ENCODE measurements around the gene ELMO1. TPM values are rescaled to one million over a fixed set of nuclear protein-coding genes. Genes with fewer than 3 reads are reported as not detected.

ELMO1 gene
- total and polyA plus RNA-seq, 2 experiments from 2014 or later: 6.5 to 24.9 TPM

- Mint-ChIP-seq H3K27ac (no peak overlapping the region), H3K27me3 (ENCODE audit: insufficient read depth, low read depth, poor library complexity) (peaks cover 7% of the 10 kb centered on the region), H3K9me3 (no peaks in the 10 kb centered on the region), H3K36me3 (ENCODE audit: low read depth) (no peaks in the 10 kb centered on the region), H3K4me3 (no peak overlapping the region), H3K4me1 (peaks cover 11% of the 10 kb centered on the region; the same call in 2 of the 3 replicates)
- Histone ChIP-seq H4K20me1 (replicated peaks; ENCODE audit: insufficient read depth) (no peaks in the 10 kb centered on the region), H3K27me3 (ENCODE audit: insufficient read depth) (no peaks in the 10 kb centered on the region), H2AFZ (no peak overlapping the region), H3K9me2 (ENCODE audit: insufficient read depth) (no peaks in the 10 kb centered on the region), H3K4me3 (no peak overlapping the region), H3K4me1 (ENCODE audit: insufficient read depth) (no peaks in the 10 kb centered on the region), H3K27ac (ENCODE audit: low read depth) (no peak overlapping the region), H3K4me2 (no peak overlapping the region), H3K79me2 (replicated peaks; ENCODE audit: insufficient read depth) (no peaks in the 10 kb centered on the region), H3F3A (replicated peaks; ENCODE audit: low read depth) (no peaks in the 10 kb centered on the region), H3K36me3 (ENCODE audit: insufficient read depth) (no peaks in the 10 kb centered on the region)
- no peak for DNase-seq (ENCODE audit: low spot score)
- ATAC-seq: no peak
- TF ChIP-seq REST (IDR thresholded peaks at IDR 0.05; ENCODE audit: unreplicated experiment): no peak
- no peak for TF ChIP-seq JUNB (IDR thresholded peaks at IDR 0.05; ENCODE audit: unreplicated experiment)
- no peak for TF ChIP-seq ZNF462 (CRISPR knock-in tag; IDR thresholded peaks at IDR 0.05)
- no peak for TF ChIP-seq ZNF114 (CRISPR knock-in tag; IDR thresholded peaks at IDR 0.05)
- TF ChIP-seq EZH2 (IDR thresholded peaks at IDR 0.05; ENCODE audit: low read depth, unreplicated experiment): no peak
- TF ChIP-seq CREB1 (CRISPR knock-in tag; IDR thresholded peaks at IDR 0.05; ENCODE audit: low read depth): no peak
- TF ChIP-seq STAT1 (IDR thresholded peaks at IDR 0.05; ENCODE audit: unreplicated experiment): no peak
- TF ChIP-seq ETS1 (IDR thresholded peaks at IDR 0.05): no peak
- no peak for TF ChIP-seq CTCF (conservative IDR thresholded peaks at IDR 0.05; ENCODE audit: low read depth in 2 of 2)
- no peak for TF ChIP-seq ZNF331 (CRISPR knock-in tag; IDR thresholded peaks at IDR 0.05; ENCODE audit: low read depth)
- no peak for TF ChIP-seq EZH2phosphoT487 (IDR thresholded peaks at IDR 0.05; ENCODE audit: unreplicated experiment)
- TF ChIP-seq NANOG (IDR thresholded peaks at IDR 0.05; ENCODE audit: borderline replicate concordance): no peak
- no peak for TF ChIP-seq POLR2AphosphoS5 (IDR thresholded peaks at IDR 0.05; ENCODE audit: low read depth)
These were observed 518.9 kb downstream of the ELMO1 start for GRCh38 chr7:36929791-36930190.

All from GM23338 (cell line).